GM19395 (cell line): Measurements from ENCODE around the gene ZBTB32.
A peak's percentile ranks its signal among the peaks of the same experiment; 100 is the strongest.

Source experiments
- ATAC-seq: cut with Tn5 transposase; IDR thresholded peaks from one replicate; pipeline ENCODE4 v1.9.1; 2021; ENCODE audit warnings: mild to moderate bottlenecking, moderate library complexity; ENCODE audit not compliant: unreplicated experiment

Gene ZBTB32

DNA sequence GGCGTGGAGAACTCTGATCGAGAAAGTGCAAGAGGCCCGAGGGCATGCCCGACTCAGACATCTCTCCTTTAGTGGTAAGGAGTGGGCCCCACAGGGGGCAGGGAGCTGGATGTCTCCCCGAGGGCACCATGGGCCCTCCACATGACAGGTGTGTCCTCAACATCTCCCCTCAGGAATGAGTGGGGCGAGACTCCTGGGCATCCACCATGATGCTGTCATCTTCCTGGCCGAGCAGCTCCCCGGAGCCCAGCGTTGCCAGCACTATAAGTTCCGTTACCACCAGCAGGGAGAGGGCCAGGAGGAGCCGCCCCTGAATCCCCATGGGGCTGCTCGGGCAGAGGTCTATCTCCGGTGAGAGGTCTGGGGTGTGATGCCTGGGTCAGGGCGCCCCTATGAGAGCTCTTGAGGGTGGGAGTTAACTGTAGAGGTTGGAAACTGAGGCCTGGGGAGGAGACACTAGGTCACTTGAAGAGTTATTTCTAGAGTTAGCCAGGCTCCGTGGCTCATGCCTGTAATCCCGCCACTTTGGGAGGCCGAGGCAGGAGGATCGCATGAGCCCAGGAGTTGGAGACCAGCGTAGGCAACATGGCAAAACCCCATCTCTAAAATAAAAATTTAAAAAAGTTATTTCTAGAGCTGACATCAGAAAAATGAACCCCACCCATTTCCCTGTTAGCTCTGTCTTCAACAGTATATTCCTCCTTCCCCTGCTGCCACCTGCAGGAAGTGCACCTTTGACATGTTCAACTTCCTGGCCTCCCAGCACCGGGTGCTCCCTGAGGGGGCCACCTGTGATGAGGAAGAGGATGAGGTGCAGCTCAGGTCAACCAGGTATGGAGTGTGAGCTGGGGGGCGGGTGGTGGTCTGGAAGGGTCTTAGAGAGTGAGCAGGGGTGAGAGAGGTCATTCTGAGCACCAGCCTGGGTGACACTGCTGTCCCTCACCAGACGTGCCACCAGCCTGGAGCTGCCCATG, 32.8 kb downstream of the ZBTB32 start:
- no peak for ATAC-seq

DNA sequence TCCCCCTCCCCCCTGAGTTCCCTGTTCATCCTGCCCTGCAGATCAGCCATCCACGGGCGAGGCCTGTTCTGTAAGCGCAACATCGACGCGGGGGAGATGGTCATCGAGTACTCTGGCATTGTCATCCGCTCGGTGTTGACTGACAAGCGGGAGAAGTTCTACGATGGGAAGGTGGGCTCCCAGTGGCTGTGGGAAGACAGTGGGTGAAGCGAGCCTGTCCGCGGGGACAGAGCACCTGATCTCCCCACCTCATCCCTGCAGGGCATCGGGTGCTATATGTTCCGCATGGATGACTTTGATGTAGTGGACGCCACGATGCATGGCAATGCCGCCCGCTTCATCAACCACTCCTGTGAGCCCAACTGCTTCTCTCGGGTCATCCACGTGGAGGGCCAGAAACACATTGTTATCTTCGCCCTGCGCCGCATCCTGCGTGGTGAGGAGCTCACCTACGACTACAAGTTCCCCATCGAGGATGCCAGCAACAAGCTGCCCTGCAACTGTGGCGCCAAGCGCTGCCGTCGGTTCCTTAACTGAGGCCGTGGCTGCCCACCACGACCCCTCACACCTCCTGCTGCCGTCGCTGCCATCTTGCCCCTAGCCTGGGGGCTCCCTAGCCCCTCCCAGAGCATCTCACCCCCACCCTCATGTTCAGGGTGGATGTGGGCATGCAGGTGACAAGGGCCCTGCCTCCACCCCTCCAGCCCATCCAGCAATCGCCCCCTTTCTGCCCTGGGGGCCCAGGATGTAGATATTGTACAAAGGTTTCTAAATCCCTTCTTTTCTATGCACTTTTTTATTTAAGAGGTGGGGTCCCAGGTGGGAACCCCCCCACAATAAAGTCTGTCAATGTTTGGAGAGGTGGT, 33.9 kb downstream of the ZBTB32 start:
- ATAC-seq: no peak

DNA sequence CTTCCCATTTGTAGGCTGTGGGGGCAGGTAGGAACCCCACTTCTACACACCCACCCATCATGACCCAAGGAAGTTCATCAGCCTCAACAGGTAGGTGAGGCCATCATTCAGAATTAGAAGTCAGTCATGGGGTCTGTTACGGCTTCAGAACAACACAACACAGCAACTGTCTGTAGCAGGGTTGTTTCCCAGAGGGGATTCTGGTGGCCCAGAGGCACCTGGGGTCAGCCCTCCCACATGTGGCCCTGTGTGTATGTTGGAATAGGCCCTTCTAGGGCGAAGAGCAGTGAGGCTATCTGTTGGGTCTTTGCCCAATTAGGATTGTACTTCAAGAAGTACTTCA, 34.5 kb downstream of the ZBTB32 start:
- ATAC-seq: no peak

DNA sequence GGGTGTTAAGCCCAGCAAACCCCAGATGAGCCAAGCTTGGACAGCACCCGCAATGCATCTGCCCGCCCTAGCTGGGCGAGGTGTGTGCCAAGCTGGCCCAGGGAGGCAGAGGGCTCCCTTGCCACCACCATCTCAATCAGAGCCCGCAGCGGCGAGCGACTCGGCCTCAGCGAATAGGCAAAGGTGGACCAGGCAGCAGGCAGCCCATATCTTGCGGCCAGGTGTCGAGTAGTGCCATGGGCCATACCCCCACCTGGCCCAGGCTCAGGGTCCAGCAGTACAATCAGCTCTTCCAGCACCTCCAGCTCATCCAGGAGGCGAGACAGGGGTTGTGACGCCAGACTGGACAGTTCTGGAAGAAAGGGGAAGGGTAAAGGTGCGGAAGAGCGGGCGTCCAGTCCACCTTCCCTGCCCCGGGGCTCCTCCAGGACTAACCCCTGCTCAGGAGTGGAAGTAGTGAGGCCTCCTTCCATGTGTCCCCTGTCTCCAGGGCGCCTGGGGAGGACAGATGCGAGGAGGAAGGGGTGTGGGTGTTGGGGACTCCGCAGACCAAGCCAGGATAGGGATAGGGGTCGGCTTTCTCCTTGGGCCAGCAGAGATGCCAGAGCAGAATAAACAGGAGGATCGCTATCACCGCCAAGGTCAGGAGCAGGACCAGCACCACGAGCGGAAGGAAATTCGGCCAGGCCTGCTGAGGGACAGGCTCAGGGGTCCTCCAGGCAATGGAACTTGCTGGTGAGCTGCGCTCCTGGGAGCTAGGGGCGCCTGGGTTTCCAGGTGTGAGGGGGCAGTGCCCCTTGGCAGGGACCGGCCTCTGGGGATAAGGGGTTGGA, 35.1 kb downstream of the ZBTB32 start:
- ATAC-seq: no peak

DNA sequence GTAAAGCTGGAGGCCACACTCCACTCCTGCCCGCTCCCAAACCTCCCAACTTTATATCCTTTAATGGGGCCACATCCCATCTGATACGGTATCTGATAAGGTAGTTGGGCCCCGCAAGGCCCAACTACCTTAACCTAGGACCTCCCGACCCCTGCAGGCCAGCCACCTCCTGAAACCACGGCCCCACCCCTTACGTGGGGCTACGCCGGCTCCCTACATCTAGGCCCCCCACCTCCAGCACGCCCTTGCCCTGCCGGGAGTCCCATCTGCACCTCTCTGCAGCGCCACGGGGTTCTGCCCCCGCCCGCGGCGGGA, 35.7 kb downstream of the ZBTB32 start:
- ATAC-seq: peak; percentile 21

DNA sequence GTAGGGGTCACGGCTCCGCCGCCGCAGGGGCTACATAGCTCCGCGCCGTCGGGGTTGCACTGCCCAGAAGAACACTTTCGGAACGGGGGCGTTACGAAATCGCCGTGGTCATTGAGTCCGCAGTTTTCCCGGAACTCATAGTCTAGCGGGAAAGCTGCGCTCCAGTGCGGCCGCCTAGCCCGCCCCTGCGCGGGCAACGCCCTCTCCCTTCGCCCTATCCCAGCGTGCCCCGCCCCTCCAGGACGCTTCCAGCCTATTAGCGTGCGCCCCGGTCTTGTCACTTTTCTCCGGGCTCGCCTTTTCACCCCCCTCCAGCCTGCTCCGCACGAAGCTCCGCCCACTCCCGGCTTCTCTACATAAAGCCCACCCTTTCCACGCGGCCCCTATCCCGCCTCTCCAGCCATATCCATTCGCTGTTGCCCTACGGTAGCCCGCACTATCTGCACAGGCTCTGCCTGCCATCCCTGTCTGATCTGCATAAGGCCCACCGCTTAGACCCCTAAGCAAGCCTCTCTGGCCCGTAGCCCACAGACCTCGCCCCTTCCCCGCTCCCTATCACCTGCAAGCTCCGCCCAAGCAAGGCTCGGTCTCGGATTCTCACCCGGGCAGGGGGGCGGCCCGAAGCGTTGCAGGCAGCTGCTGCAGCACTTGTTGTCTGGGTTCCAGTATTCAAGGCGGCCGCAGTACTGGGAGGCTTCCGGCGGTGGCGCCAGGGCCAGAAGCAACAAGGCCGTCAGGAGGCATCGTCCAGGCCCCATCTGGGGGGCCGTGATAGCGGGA, 36.3 kb downstream of the ZBTB32 start:
- ATAC-seq: peak; percentile 48

DNA sequence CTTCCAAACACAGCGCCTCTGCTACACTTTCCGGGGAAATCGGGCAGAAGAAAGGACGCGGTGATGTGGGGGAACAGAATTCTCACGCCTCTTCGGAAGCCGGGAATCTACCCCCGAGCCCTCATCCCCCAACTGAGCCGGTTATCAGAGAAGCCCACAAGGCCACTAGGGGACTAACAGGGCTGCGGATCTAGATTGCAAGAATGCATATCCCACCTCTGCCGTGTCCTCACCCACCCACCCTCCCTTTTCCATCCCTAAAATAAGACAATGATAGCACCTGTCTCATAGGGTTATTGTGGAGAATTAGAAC, 36.8 kb downstream of the ZBTB32 start:
- no peak for ATAC-seq

DNA sequence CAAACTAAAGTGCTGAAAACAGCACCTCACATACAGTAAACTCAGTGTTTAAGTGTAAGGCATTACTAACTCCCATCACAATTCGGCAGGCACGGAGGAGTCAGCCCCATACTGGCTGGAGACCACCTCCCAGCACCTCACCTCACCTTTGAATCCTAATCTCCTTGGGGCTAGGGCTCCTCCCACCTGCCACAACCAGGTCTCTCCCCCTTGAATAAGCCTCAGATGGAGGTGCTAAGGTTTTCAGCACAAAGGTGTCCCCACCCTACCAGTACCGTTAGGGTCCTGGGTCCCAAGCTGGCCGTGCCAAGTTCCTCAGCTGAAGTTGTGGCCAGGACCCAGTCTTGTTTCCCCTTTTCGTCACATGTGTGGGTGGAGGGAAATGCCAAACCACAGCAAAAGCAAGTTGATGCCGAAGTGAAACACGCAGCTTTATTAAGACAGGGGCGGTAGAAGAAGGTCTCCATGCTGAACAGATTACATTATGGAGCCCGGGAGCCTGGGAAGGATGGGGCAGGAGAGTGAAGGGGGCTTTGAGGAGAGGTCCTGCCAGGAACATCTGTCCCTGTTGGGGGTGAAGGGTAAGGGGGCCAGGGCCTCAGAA, 37.9 kb downstream of the ZBTB32 start, which contains the start of gene IGFLR1:
TSS of gene IGFLR1 (minus strand) at position 332 of the 604 bp plus-strand sequence. CDS start 1,272 bp downstream, outside the sequence.
- ATAC-seq: no peak

DNA sequence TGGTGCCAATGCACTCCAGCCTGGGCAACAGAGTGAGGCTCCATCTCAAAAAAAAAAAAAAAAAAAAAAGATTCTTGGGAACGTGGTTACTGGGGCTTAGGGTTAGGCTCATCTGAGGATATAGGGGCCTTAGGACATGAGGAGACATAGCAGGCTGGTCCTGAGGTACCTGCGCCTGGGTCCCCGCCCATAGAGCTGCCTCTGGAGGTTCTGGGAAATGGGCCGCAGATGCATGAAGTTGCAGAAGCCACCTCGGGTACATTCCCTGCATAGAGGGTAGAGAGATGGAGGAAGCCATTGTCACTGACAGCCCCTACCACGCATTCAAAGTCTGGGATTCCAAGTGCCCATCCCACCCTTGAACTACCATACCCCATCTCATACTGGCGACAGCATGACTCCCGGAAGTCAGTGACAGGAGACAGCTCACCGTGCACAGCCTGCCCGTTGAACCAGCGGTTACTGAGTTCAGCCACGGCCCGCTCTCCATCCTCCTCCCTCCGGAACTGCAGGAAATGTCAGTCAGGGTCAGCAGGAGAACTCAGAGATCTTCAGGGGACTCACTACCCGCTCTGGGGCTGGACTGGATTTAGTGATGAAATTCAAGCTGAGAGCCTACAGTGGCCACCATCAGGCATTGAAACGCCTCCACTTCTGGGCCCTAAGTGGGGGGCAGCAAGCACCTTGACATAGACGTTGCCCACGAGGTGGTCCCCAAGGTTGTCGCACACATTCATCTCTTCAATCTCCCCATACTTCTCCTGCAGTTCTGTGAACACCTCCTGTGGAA, 39.5 kb downstream of the ZBTB32 start:
- no peak for ATAC-seq

DNA sequence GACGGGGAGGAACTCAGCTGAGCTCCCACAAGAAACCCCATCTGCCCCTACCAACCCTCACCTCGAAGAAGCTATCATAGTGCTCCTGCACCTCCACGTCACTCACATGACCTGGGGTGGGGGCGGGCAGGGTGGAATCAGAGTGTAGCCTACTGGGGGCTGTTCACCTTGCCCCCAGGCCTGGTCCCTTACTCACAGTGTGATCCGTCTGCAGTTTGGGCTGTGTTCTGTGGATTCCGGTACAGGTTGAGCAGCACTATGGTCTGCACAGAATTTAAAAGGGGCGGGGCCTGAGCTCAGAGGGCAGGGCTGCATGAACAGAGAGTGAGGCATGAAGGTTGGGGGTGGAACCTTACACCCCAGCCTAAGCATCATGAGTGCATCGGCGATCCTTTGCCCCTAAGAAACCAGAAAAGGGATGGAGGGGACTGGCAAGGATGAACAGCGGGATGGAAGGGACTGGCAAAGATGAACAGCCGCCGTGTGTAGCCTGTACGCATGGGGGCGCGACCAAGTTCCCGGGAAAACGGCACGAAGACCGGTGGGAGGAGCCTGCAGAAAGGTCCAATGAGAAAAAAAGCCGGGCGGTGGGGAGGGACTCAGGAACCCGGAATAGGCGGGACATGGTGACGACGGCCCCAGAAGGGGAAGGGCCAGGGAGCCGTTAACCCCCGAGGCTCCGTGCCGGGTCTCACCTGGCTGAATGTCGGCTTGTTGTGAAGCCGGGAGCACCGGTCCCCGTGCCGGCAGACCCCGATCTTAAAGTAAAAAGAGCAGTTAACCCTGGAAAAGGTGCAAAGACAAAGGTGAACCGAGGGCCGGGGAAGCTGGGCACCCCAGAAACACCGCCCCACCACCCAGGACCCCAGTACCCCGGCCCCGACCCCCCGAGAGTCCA, 40.3 kb downstream of the ZBTB32 start:
- ATAC-seq: no peak

DNA sequence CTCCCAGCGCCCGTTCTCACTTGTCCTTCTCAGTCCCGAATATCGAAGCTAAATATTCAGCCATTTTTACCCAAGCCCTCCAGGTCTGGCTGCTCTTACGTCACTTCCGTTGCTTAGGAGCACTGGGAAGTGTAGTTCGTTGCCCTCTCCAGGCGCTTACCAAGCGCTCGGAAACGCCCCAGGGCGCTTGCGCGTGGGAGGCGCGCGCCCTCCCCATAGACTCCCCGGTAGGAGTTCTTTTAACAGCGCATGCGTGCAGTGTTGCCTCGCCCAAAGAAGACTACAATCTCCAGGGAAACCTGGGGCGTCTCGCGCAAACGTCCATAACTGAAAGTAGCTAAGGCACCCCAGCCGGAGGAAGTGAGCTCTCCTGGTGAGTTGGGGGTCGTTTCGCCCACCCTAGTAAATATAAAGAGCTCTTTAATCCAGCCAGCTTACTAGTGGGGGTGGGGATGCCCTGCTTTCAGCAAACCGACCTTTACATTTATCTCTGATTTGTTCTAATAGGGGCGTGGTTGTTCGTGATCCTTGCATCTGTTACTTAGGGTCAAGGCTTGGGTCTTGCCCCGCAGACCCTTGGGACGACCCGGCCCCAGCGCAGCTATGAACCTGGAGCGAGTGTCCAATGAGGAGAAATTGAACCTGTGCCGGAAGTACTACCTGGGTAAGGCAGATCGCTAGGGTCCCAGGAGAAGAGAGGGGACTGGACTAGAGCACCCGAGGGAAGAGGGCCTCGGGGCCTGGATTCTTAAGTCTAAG, 41.1 kb downstream of the ZBTB32 start, which contains the start of the genes PSENEN and U2AF1L4:
TSS of gene PSENEN (plus strand) at position 324 of the 759 bp plus-strand sequence. CDS start at position 604, 280 bp downstream.
TSS of gene U2AF1L4 (minus strand) at position 91 of the 759 bp plus-strand sequence. CDS start at position 64, 27 bp downstream.
- peak; percentile 40 for ATAC-seq

DNA sequence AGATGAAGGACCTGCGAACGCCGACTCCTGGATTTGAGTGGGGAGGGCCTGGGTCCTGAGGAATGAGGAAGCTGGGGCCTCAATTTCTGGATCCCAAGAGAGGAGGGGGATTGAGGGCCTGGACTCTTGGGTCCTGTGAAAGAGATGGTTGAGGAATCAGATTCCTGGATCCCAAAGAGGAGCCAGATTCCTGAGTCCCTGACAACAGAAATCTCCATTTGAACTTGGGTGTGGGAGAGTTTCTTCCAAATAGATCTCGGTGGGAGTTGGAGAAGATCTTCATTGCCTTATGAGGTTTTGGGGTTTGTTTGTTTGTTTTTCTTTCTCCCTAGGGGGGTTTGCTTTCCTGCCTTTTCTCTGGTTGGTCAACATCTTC, 41.7 kb downstream of the ZBTB32 start:
- ATAC-seq: no peak

DNA sequence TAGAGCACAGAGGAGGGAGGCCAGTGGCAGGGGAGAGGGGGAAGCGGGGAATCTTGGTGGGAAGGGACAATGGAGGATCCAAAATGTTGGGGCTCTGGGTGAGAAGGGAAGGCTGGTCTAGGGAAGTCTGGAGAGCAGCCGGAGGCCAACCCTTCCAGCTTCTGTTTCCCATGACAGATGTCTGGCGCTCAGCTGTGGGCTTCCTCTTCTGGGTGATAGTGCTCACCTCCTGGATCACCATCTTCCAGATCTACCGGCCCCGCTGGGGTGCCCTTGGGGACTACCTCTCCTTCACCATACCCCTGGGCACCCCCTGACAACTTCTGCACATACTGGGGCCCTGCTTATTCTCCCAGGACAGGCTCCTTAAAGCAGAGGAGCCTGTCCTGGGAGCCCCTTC, 42.2 kb downstream of the ZBTB32 start:
- no peak for ATAC-seq

DNA sequence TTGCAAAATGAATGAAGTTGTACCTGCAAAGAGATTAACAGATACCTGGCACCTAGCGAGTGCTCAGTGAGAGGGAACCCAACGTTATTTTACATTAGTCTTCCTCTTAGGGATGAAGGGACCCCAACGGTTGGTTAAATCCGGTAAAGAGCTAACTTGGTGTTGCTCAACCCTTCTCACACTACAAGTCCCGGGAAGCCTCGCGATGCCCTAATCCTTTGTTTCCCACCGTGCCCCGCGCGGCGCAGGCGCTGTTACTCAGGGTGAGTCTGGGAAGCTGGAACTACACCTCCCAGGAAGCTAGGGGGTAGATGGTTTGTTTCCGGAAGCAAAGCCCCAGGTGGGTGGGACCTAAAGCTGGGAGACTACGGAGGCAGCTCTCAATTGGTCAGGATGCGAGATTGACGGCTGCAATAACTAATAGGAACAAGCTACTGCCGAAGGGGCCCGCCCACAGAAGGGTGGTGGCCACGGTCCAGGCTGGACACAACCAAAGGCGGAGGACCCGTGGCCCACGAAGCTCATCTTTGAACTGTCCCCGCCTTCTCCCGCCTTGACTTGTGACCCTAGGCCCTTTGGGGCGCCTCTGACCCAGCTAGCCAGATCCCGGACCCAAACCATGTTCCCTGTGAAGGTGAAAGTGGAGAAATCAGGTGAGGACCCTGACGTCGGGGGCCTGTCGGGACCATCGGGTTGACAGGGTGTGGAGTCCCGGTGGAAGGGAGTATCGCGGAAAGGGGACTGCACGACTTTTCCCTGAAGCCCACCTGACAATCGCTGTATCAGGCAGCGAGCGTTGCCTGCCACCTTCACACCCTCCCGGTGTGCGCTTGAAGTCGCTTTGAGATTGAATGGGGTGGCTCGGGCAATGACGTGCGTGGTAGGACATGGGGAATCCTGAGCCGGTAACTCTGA, 44.0 kb downstream of the ZBTB32 start, which contains the start of gene LIN37:
TSS of gene LIN37 (plus strand) at position 471 of the 915 bp plus-strand sequence. CDS start at position 620, 149 bp downstream.
- ATAC-seq: peak; percentile 73

DNA sequence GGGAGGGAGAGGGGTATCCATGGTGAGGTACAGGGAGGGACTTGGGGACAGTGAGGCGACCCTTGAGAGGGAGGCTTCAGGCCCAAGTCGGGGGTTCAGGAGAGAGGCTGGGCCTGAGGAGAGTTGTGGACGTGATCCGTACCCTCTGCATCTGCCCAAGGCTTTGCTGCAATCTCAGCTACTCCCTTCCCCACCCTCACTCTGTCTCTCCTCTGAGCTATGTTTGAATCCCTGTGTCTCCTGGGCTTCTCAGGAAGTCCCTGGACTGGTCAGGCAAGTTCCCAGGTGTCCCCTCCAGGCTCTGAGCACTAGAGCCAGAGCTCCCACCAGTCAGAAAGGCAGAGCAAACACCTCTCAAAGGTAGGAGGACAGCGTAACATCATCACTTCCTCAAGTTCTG, 45.8 kb downstream of the ZBTB32 start:
- ATAC-seq: no peak
